Immature natural killer cell (primary cell): ENCODE results near the gene PLVAP. TPM values are rescaled to one million over a fixed set of nuclear protein-coding genes. Genes with fewer than 3 reads are reported as not detected.
"Not testable (repeated sequence)": the region's sequence is repeated elsewhere in the genome, so short reads cannot be mapped to it uniquely, and the experiment has no call there.

Experiments
- DNase-seq, 3 donors: peaks; one replicate each; pipeline ENCODE4 v3.0.0; 2022; ENCODE audit warnings: mixed read lengths in 1 of 3
- H3K27ac Mint-ChIP-seq, 6 donors: one replicate each; pipeline ENCODE4 v1.8.0; 2020; ENCODE audit warnings: mixed read lengths in 6 of 6, mild to moderate bottlenecking in 5 of 6, inconsistent platforms in 4 of 6, moderate library complexity in 3 of 6
- H3K27me3 Mint-ChIP-seq, 3 donors: one replicate each; pipeline ENCODE4 v1.8.0; 2020 to 2021; ENCODE audit warnings: low read depth in 3 of 3, mild to moderate bottlenecking in 3 of 3, mixed read lengths in 3 of 3, moderate library complexity in 3 of 3, inconsistent platforms in 1 of 3
- H3K36me3 Mint-ChIP-seq, 3 donors: one replicate each; pipeline ENCODE4 v1.8.0; 2020; ENCODE audit warnings: mixed read lengths in 3 of 3, inconsistent platforms in 2 of 3, mild to moderate bottlenecking in 2 of 3
- H3K4me1 Mint-ChIP-seq, 2 donors: one replicate each; pipeline ENCODE4 v1.8.0; 2020; ENCODE audit warnings: inconsistent platforms in 2 of 2, mild to moderate bottlenecking in 2 of 2, mixed read lengths in 2 of 2, moderate library complexity in 1 of 2
- H3K4me3 Mint-ChIP-seq, 5 donors: one replicate each; pipeline ENCODE4 v1.8.0; 2020; ENCODE audit warnings: mild to moderate bottlenecking in 5 of 5, mixed read lengths in 5 of 5, inconsistent platforms in 3 of 5, moderate library complexity in 3 of 5
- H3K9me3 Mint-ChIP-seq, 6 donors: one replicate each; pipeline ENCODE4 v1.8.0; 2020; ENCODE audit warnings: mild to moderate bottlenecking in 6 of 6, mixed read lengths in 6 of 6, inconsistent platforms in 4 of 6, moderate library complexity in 3 of 6
- polyA plus RNA-seq, 3 donors: library from polyadenylated mRNA; unstranded; fragments of 300-500 nt; fragmentation: Illumina TruSeq; gene quantifications; one replicate each; pipeline ENCODE4 v1.2.3, GENCODE V29; 2021

PLVAP gene
- polyA plus RNA-seq, 3 donors from 2014 or later = not detected

DNA sequence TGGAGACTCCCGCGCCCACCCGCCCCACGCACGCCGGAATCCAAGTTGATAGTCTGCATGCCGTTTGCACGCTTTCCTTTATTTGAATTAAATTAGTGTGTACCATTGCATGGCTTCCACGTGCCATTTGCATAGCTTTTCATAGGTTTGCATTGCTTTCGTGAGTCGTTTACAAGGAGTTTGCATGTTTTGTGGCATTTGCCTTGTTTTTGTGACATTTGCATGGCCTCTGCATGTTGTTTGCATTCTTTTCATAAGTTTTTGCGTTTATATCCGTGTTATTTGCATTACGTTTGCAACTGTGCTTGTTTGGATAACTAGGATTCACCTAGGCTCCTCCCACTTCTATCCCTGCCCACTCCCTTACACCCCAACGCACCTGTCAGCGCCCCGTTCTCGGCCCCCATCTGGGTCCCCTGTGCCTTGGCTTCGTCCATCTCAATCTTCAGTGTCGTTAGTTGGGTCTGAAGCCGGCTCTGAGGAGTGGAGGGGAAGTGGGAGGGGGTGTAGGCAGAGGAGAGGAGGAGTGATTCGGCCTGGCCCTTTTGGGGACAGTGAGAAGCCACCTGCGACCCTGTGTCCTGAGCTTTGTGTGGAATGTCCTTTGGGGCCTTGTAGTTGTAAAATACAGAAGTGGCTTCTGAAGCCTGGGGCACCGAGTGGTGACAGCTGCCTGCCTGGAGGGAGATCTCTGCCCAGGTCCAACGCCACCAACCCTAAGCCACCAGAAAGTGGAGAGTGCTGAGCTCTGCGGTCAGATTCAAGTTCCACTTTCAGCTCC is 14.4 kb upstream of the PLVAP start:
- peak overlapping the region in 4 of 6 donors; percentile 35 to 69 (median 57) for H3K27ac Mint-ChIP-seq
- H3K27me3 Mint-ChIP-seq = peaks cover 0 to 7% (median 0%) of the 10 kb centered on the region in 3 donors
- H3K36me3 Mint-ChIP-seq = no peaks in the 10 kb centered on the region
- peak overlapping the region; percentile 70 to 82 (median 80) for H3K4me3 Mint-ChIP-seq
- no peak for DNase-seq
- no peaks in the 10 kb centered on the region for H3K9me3 Mint-ChIP-seq
- peaks cover 14 to 26% of the 10 kb centered on the region in 2 donors for H3K4me1 Mint-ChIP-seq

DNA sequence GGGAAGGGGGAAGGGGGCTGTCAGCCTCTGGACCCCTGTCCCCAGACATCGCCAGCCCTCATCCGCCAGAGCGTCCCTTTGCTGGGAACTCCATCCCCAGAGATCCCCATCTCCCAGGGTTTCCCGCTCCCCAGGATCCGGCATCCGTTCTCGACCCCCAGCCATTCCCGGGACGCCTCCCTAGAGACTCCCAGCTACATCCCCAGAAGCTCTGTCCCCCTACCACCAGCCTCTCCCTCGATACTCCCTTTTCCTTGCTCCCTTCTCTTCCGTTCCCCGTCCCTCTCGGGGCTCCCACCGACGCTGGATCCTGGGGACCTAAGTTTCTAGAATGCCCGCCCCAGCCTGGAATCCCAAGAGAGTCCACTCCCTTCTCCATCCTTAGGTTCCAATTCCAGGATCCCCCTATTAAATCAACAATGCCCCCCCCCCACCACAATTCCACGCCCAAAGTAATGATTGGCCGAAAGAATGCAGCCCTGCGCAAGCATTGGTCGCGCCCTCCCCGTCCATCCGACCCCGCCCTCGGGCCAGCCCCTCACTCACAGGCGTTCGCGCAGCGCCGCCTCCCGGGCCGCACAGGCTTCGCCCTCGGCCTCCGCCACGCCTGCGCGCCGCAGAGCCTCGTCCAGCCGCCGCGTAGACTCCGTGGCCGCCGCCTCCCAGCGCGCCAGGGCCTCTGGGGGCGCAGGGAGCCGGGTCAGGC is 13.7 kb upstream of the PLVAP start:
- Mint-ChIP-seq H3K27ac (peak overlapping the region in 2 of 6 donors; percentile 13 to 65), H3K36me3 (no peaks in the 10 kb centered on the region), H3K4me3 (peak overlapping the region; percentile 85 to 90 (median 87)), H3K4me1 (peaks cover 14 to 26% of the 10 kb centered on the region in 2 donors), H3K9me3 (no peaks in the 10 kb centered on the region), H3K27me3 (peaks cover 0 to 7% (median 0%) of the 10 kb centered on the region in 3 donors)
- peak; percentile 83 to 86 (median 85) for DNase-seq

DNA sequence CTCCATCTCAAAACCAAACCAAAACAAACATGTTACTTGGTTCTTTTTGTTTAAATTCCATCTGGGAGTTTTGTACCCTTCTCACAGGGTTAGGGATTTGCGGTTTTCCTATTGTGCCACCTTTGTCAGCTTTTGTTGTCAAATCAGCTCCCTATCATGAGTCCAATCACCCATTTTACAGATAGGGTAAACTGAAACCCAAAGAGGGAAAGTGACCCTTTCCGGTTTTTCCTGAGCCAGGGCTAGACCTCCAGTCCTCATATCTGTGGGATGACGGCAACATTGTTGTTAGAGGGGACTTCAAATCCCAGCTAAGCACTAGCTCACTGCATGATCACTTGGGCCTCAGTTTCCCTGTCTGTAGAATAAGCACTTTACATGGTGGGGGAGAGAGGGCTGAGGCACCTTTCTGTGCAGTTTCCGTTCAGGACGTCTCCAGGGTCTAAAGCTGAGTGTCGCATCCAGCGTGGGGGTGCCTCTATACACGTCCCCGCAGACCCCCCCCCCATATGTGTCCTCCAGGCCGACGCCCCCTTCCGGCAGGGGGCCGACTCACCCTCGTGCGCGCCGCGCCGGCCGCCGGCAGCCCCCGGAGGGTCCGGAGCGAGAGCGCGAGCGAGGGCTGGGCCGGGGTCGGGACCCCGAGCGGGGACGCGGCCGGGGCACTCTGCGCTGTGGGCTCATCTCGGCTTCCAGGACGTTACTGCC is 13.0 kb upstream of the PLVAP start:
- Mint-ChIP-seq H3K27me3 (peaks cover 0 to 7% (median 0%) of the 10 kb centered on the region in 3 donors), H3K9me3 (no peaks in the 10 kb centered on the region), H3K36me3 (no peaks in the 10 kb centered on the region), H3K4me3 (peak overlapping the region; percentile 19 to 88 (median 52)), H3K27ac (no peak overlapping the region), H3K4me1 (peaks cover 14 to 24% of the 10 kb centered on the region in 2 donors)
- DNase-seq = no peak

DNA sequence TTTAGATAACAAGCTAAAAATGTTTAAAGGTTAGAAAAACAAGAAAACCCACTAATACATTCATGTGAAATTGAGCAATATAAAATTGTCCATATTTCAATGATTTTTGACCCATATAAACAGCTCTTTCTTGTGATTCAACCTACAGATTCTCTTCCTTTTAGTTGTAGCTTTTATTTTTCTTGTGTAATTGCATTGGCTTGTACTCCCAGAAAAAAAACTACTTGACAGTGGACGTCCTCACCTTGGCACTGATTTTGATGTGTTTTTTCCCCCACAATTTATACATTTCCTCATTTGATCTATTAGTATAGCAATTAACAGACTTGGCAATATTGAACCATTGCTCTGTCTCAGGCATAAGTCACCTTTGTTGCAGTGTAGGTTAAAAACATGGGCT is 12.1 kb upstream of the PLVAP start:
- Mint-ChIP-seq H3K27me3 (peaks cover 0 to 7% (median 0%) of the 10 kb centered on the region in 3 donors), H3K4me3 (peak overlapping the region in 2 of 5 donors; percentile 52 to 54), H3K9me3 (no peaks in the 10 kb centered on the region), H3K27ac (no peak overlapping the region), H3K36me3 (no peaks in the 10 kb centered on the region), H3K4me1 (peaks cover 14 to 18% of the 10 kb centered on the region in 2 donors)
- no peak for DNase-seq

DNA sequence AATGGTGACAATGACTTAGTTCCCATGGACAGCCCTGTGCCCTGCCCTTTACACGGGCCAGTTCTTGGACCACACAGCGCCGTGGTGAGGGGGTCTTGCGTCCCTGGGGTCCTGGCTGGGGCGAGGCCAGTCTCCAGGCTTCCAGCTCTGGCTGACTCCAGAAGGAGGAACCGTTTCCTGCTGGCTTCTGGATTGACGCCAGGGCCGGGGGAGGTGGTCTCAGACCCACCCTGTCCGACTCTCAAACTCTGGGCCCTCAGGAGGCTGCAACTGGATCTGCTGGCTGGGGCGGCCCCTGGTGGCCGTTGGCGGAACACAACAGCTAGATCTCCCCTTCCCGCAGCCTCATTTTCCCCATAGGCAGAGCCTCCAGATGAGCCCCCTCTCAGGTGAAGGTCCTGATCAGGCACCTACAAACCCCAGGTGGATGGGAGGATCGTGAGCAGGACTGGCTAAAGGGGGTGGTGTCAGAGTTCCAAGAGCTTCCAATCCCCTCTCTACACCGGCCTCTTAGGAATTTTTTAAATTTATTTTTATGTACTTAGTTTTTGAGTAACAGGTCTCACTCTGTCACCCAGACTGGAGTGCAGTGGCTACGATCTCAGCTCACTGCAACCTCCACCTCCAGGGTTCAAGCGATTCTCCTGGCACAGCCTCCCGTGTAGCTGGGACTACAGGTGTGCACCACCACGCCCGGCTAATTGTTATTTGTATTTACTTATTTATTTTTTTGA is 8.9 kb upstream of the PLVAP start:
- Mint-ChIP-seq H3K36me3 (no peaks in the 10 kb centered on the region), H3K9me3 (no peaks in the 10 kb centered on the region), H3K4me1 (peaks cover 10 to 12% of the 10 kb centered on the region in 2 donors), H3K4me3 (no peak overlapping the region), H3K27me3 (peaks cover 0 to 2% (median 0%) of the 10 kb centered on the region in 3 donors), H3K27ac (no peak overlapping the region)
- peak; percentile 46 to 51 (median 46) for DNase-seq

DNA sequence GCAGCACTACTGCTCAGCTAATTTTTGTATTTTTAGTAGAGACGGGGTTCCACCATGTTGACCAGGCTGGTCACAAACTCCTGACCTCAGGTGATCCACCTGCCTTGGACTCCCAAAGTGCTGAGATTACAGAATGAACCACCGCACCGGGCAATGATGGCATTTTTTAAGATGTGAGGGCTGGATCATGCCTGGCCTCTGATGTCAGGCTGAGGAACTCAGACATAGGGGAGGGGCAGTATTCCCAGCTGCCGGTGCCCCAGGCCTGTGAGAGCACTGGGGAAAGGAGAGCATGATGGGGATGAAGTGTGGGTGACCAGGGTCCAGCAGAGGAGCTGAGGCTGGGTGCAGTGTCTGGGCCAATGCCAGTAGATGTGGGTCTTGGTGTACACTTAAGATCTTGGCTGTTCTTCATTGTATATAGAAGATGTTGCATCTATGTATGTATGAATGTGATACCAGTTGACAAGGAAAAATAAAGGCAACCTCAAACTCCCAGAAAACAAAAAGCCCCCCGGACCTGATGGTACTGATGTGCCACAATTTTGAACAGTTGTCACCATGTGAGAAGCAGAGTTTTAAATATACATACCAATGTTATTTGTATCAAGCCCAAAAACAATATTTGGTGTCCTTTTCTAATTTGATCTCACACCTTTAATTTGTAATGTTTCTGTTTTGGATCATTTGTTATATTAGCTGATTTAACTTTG is 3.4 kb upstream of the PLVAP start:
- Mint-ChIP-seq H3K4me1 (peaks cover 5 to 6% of the 10 kb centered on the region in 2 donors), H3K27ac (no peak overlapping the region), H3K36me3 (no peaks in the 10 kb centered on the region), H3K27me3 (peaks cover 0 to 11% (median 6%) of the 10 kb centered on the region in 3 donors), H3K9me3 (peaks cover 0 to 1% (median 0%) of the 10 kb centered on the region in 6 donors), H3K4me3 (no peak overlapping the region)
- no peak for DNase-seq

DNA sequence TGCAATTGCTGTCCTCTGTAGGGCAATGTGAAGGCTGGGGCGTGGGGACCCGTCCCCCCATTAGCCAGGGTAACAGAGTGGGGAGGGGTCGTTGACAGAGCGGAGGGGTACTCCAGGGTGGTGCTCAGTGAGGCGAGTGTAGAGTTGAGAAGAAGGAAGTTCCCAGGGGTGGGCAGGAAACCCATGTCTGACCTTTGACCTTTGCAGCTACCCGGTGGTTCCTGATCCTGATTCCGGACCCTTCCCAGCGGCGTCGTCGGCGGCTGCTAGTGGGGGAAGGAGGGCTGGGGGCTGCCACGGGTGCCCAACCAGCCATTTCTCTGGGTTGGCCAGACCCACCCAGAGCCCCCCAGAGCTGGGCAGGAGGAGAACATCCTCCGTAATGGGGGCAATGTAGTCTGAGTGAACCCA is 2.1 kb upstream of the PLVAP start:
- no peak overlapping the region for H3K4me3 Mint-ChIP-seq
- peaks cover 0 to 1% (median 0%) of the 10 kb centered on the region in 6 donors for H3K9me3 Mint-ChIP-seq

DNA sequence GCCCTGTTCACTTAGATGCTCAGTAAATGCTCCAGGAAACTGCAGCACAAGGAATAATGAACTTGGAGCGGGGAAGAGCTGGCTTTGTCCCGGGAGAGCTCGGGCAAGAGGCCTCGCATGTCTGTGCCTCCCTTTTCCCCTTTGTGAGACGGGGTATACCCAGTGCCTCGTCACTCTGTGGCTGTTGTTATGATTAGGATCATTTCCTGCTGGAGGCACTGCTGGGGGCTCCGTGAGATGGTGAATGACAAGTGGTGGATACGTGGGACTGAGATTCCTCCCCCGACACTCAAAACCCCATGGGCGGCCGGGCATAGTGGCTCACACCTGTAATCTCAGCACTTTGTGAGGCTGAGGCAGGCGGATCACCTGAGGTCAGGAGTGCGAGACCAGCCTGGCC is 1.1 kb upstream of the PLVAP start:
- Mint-ChIP-seq H3K27me3 (peaks cover 0 to 12% (median 6%) of the 10 kb centered on the region in 3 donors), H3K4me1 (peaks cover 5 to 6% of the 10 kb centered on the region in 2 donors), H3K27ac (peak overlapping the region in 1 of 6 donors; percentile 50), H3K9me3 (peaks cover 0 to 1% (median 0%) of the 10 kb centered on the region in 6 donors), H3K4me3 (no peak overlapping the region), H3K36me3 (no peaks in the 10 kb centered on the region)
- DNase-seq = no peak

More for the DNA sequence above, 2.1 kb upstream of the PLVAP start:
- Mint-ChIP-seq H3K27me3 (peaks cover 0 to 12% (median 6%) of the 10 kb centered on the region in 3 donors), H3K4me1 (peaks cover 5 to 6% of the 10 kb centered on the region in 2 donors), H3K36me3 (no peaks in the 10 kb centered on the region), H3K27ac (peak overlapping the region in 1 of 6 donors; percentile 50)
- no peak for DNase-seq

DNA sequence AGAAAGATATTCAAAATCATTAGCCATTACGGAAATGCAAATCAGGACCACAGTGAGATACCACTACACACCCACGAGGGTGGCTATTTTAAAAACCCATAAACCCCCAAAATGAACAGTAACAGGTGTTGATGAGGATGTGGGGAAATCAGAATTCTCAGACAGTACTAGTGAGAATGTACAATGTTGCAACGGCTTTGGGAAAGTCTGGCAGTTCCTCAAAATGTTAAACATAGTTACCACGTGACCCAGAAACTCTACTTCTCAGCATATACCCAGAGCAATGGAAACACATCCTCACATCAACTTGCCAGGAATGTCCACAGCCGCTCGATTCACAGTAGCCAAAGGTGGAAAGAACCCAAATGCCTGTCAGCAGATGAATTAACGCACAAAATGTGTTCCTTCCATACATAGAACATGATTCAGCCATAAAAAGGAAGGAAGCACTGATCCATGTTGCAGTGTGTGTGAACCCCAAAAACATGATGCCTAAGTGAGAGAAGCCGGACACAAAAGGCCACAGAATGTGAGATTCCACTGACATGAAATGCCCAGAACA is 7.0 kb downstream of the PLVAP start:
- peak overlapping the region in 2 of 6 donors; percentile 14 to 53 for H3K27ac Mint-ChIP-seq

DNA sequence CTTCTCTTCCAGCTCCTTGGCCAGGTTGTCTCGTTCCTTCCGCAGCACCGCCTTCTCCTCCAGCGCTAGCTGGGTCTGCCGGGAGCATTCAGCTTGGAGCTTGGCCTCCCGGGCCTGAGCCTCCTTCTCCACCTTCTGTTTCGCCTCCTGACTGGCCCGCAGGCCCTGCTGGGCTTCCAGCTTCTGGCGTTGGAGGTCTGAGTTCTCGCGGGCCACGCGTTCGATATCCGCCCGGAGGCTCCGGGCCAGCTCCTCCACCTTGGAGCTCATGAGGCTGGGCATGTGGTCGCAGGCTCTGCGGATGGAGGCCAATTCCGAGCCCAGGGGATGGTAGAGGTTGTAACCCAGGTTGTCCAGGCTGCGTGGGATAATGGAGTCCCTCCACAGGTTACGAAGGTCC is 11.8 kb downstream of the PLVAP start:
- no peaks in the 10 kb centered on the region for H3K9me3 Mint-ChIP-seq
- H3K27ac Mint-ChIP-seq = no peak overlapping the region
- DNase-seq = no peak
- no peaks in the 10 kb centered on the region for H3K36me3 Mint-ChIP-seq
- peaks cover 0 to 5% (median 4%) of the 10 kb centered on the region in 3 donors for H3K27me3 Mint-ChIP-seq
- no peak overlapping the region for H3K4me3 Mint-ChIP-seq
- H3K4me1 Mint-ChIP-seq = peaks cover 0 to 5% of the 10 kb centered on the region in 2 donors

More for the DNA sequence above, 7.0 kb downstream of the PLVAP start:
- H3K9me3 Mint-ChIP-seq = no peaks in the 10 kb centered on the region
- H3K27me3 Mint-ChIP-seq = peaks cover 0 to 7% (median 4%) of the 10 kb centered on the region in 3 donors
- H3K4me3 Mint-ChIP-seq = peak overlapping the region in 1 of 5 donors; percentile 19
- no peaks in the 10 kb centered on the region for H3K36me3 Mint-ChIP-seq
- H3K4me1 Mint-ChIP-seq = peaks cover 0 to 5% of the 10 kb centered on the region in 2 donors
- no peak for DNase-seq

DNA sequence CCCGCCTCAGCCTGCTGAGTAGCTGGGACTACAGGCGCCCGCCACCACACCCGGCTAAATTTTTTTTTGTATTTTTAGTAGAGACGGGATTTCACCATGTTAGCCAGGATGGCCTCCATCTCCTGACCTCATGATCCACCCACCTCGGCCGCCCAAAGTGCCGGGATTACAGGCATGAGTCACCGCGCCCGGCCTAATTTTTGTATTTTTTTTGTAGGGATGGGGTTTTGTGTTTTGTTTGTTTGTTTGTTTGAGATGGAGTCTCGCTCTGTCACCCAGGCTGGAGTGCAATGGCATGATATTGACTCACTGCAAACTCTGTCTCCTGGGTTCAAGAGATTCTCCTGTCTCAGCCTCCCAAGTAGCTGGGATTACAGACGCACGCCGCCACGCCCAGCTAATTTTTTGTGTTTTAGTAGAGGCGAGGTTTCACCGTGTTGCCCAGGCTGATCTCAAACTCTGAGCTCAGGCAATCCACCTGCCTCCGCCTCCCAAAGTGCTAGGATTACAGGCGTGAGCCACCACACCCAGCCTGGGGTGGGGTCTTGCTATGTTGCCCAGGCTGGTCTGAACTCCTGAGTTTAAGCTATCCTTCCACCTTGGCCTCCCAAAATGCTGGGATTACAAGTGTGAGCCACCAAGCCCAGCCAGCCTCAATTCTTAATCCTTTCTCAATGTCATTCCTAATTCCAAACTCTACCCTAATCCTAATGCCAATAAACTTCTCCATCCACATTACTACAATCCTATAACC is 13.1 kb downstream of the PLVAP start:
- not testable (repeated sequence) for H3K36me3 Mint-ChIP-seq, H3K27ac Mint-ChIP-seq, DNase-seq, H3K4me1 Mint-ChIP-seq, H3K9me3 Mint-ChIP-seq, H3K27me3 Mint-ChIP-seq, H3K4me3 Mint-ChIP-seq
